Activated CD4-positive, alpha-beta T cell treated with anti-CD3 and anti-CD28 coated beads, Interleukin-2, Interleukin-4, amounts not matched to agents 100 ng/mL and 50 ng/mL, durations not matched to agents 16 hours and 8 hours (primary cell): ENCODE data around the gene TIMM44.
"Not testable (repeated sequence)": the region's sequence is repeated elsewhere in the genome, so short reads cannot be mapped to it uniquely, and the experiment has no call there.

Experiments
- DNase-seq: peaks from one replicate; pipeline ENCODE4 v3.0.0-alpha.2; 2020; ENCODE audit warnings: low spot score

TIMM44 gene

DNA sequence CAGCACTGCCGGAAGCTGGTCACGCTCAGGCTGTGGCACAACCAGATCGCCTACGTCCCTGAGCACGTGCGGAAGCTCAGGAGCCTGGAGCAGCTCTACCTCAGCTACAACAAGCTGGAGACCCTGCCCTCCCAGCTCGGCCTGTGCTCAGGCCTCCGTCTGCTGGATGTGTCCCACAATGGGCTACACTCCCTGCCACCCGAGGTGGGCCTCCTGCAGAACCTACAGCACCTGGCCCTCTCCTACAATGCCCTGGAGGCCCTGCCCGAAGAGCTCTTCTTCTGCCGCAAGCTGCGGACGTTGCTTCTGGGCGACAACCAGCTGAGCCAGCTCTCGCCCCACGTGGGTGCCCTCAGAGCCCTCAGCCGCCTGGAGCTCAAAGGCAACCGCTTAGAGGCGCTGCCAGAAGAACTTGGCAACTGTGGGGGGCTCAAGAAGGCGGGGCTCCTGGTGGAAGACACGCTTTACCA is 43.0 kb downstream of the TIMM44 start:
- no peak for DNase-seq

DNA sequence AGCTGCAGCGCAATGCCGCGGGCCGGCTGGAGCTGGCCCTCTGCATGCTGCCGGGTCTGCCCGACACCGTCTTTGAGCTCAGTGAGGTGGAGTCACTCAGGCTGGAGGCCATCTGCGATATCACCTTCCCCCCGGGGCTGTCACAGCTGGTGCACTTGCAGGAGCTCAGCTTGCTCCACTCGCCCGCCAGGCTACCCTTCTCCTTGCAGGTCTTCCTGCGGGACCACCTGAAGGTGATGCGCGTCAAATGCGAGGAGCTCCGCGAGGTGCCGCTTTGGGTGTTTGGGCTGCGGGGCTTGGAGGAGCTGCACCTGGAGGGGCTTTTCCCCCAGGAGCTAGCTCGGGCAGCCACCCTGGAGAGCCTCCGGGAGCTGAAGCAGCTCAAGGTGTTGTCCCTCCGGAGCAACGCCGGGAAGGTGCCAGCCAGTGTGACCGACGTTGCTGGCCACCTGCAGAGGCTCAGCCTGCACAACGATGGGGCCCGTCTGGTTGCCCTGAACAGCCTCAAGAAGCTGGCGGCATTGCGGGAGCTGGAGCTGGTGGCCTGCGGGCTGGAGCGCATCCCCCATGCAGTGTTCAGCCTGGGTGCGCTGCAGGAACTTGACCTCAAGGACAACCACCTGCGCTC is 43.6 kb downstream of the TIMM44 start:
- no peak for DNase-seq

DNA sequence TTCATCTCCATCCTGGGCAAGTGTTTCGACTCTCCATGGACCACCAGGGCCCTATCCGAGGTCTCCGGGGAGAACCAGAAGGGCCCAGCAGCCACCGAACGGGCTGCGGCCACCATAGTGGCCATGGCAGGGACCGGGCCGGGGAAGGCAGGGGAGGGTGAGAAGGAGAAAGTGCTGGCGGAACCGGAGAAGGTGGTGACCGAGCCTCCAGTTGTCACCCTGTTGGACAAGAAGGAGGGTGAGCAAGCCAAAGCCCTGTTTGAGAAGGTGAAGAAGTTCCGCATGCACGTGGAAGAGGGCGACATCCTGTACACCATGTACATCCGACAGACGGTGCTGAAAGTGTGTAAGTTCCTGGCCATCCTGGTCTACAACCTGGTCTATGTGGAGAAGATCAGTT is 44.5 kb downstream of the TIMM44 start:
- DNase-seq = no peak

DNA sequence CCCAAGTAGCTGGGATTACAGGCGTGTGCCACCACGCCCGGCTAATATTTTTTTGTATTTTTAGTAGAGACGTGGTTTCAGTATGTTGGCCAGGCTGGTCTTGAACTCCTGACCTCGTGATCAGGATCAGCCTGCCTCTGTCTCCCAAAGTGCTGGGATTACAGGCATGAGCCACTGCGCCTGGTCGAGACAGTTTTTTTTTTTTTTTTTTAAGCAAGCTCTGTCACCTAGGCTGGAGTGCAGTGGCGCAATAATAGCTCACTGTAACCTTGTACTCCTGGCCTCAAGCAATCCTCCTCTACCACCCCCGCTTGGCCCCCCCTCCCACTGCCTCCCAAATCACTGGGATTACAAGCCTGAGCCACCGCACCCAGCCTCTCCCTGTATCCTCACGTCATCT is 46.2 kb downstream of the TIMM44 start:
- DNase-seq = no peak

DNA sequence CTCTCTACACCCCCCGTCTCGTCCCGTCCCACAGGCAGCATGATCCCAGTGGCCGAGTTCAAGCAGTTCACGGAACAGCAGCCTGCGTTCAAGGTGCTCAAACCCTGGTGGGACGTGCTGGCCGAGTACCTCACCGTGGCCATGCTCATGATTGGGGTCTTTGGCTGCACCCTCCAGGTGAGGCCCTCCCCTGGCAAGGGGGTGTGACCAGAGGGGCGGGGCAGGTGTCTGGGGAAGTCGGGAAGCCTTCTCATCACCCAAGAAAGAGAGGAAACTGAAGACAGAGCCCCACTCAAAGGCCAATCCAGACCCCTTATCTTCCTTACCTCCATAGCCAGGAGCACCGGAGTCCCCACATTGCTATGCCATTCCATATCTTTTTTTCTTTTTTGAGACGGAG is 47.9 kb downstream of the TIMM44 start:
- no peak for DNase-seq

DNA sequence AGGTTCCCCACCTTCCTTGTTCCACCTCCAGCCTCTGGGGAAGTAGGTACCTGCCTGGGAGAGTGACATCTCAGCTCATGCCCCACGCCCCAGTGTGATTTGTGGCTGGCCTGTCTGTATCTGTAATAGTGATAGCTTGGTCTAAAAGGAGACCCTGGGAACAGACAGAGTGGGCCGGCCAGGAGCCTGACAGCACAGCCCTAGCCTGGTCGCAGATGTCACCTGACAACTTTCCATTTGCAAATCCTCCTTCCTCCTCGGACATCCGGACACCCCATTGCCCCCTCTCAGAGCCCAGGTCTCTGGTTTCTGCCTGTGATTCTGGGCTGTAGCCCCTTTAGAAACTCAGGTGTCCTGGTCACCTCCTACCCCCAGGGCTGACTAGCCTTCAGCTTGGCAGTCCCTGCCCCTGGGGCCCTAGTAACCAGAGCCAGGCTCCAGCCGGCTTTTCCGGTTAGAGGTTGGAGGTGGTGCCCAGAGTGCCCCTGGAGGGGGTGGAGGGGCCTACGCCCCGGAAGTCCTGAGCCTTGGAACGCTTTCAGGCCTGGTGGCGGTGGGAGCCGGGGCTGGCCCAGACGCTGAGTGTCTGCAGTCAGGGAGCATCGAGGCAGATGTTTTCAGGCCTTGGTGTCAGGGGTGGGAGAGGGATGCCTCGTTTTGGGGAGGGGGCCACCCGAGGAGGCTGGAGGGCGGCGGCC is 48.7 kb downstream of the TIMM44 start:
- no peak for DNase-seq

DNA sequence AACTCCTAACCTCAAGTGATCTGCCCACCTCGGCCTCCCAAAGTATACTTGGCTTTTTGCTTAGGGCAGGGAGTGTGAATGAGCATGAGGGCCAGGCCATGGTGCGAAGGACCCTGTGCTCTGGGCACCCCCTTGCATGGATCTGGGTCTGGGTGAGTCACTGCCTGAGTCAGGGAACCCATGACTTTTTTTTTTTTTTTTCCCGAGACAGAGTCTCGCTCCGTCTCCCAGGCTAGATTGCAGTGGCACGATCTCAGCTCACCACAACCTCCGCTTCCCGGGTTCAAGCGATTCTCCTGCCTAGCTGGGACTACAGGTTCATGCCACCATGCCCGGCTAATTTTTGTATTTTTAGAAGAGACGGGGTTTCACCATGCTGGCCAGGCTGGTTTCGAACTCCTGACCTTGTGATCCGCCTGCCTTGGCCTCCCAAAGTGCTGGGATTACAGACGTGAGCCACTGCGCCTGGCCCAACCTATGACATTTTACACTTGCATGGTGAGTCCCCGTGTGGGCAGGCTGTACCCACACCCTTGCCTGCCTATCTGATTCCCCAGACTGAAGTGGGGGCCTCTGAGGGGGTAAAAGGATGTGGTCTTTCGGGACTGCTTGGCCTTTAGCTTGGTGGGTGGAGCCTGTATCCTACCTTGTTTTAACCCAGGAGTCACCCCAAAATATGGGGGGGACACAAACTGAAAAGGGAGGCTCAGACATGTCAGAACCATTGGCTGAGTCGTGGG is 49.9 kb downstream of the TIMM44 start:
- DNase-seq = not testable (repeated sequence)

DNA sequence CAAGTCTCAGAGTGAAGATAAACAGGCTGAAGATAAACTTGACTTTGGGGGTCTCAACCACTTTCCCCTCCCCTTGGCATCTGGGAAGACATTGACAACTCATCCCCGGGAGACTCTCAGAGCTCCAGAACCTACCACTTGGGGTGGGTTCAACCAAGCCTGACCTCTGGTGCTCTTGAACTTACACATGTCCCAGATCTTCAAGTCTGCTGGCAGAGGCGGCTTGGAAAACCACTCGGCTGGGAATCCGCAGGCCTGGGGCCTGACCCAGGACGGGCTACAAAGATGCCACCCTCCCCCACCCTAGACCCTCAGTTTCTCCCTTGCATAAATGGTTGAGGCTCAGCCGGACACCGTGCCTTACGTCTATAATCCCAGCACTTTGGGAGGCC is 54.6 kb downstream of the TIMM44 start:
- no peak for DNase-seq

DNA sequence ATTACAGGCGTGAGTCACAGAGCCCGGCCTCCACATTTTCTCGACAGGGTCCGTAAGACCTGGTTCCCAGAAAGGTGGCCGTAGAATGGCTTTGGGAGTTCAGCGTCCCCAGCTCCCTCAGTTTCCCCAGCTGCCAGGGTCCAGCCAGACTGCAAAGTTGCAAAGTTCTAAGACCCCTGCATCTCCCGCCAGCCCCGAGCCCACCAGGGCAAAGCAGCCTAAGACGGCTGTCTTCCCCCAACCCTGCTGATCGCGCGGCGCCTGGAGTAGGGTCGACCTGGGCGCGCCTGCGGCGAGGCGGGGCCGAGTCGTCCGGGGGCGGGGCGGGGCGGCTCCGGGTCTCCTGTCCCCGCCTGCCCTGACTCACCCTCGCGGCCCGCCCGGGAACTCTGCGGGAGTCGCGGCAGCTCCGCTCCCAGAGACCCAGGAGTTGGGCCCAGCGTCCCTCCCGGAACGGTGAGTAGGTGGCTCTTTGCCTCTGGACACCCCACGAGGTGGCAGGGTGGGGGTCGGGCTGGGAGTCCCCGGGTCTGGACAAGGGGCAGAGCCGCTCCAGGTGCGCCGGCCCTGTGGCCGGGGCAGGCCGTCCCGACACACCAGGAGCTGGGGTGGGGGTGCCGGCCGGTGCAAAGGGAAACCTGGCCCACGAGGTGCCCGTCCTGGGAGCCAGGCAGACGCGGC is 55.2 kb downstream of the TIMM44 start, which contains the start of gene LRRC8E:
Gene LRRC8E, plus strand, starts transcription at position 366 of the 681 bp plus-strand sequence. CDS start 7,094 bp downstream, outside the sequence.
- no peak for DNase-seq

DNA sequence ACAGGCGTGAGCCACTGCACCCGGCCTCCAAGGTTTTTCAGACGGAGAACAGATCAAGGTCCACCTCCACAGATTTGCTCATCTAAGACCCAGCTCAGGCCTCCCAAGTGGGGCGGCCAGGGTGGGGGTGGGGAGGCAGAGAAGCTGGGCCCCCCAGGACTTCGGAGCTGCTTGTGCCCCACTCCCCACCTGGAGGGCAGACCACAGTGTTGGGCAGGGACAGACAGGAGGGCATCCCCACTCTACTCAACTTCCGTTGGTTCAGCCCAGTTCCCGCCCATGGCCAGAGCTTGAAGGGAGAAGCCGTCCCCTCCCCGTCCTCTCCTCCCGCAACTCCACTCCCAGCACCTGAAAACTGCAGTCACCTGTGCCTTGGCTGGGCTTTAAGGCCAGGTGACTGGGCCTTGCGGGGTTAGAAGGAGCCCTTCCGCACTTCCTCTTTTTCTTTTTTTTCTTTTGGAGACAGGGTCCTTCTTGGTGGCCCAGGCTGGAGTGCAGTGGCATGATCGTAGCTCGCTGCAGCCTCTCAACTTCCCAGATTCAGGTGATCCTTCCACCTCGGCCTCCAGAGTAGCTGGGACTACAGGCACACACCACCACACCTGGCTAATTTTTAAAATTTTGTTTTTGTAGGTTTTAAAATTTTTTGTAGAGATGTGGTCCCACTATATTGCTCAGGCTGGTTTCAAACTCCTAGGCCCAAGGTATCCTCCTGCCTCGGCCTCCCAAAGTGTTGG is 55.9 kb downstream of the TIMM44 start:
- DNase-seq = no peak

DNA sequence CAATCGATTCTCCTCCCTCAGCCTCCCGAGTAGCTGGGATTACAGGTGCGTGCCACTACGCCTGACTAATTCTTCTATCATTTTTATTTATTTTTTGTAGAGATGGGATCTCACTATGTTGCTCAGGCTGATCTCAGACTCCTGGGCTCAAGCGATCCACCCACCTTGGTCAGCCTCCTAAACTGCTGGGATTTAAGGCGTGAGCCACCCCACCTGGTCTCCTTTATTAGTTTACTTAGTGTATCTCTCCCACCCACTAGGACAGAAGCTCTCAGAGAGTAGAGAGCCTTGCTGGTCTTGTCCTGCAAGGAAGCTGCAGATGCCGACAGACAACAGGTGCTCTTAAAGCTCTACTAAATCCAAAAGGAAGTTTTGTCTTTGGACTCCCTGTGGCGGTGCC is 57.6 kb downstream of the TIMM44 start:
- DNase-seq = no peak

DNA sequence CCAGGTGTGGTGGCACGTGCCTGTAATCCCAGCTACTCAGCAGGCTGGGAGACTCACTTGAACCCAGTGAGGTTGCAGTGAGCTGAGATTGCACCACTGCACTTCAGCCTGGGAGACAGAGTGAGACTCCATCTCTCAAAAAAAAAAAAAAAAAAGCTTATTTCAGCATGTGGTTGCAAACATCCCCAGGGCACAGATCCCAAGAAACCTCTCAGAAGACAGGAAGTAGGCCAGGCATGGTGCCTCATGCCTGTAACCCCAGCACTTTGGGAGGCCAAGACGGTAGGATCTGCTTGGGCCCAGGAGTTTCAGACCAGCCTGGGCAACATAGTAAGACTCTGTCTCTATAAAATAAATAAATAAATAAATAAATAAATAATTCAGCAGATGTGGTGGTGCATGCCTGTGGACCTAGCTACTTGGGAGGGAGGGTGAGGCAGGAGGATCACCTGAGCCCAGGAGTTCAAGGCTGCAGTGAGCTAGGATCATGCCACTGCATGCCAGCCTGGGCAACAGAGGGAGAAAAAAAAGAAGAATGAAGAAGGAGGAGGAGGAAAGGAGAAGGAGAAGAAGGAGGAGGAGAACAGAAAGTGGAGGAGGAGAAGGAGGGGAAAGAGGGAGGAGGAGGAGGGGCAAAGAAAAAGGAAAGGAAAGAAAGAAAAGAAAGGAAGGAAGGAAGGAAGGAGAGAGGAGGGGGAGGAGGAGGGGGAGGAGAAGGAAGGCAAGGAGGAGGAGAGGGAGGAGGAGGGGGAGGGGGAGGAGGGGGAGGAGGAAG is 59.5 kb downstream of the TIMM44 start:
- no peak for DNase-seq

DNA sequence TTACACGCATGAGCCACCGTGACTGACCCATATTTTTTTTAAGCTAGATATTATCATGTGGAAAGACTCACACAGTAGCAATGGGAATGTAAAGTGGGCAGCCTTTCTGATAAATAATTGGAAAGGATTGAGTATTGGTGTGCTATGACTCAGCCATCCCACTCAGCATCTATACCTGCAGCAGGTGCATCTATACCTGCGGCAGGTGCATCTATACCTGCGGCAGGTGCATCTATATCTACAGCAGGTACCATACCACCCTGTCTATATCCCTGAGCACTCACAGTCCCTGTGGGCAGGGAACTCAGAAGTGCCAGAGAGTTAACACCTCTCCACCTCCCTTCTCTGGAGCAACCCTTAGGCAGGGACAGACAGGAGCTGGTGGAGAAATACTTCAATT is 60.4 kb downstream of the TIMM44 start:
- DNase-seq = no peak

DNA sequence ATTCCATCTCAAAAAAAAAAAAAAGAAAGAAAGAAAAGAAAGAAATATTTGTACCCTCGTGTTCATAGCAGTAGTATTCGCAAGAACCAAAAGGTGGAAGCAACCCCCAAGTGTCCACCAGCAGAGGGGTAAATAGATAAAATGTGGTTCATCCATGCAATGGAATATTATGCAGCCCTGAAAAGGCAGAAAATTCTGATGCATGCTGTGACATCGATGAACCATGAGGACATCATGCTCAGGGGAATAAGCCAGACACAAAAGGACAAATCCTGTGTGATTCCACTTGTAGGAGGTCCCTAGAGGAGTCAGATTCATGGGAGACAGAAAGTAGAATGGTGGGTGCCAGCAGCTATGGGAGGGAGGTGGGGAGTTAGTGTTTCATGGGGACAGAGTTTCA is 61.6 kb downstream of the TIMM44 start:
- DNase-seq = no peak

DNA sequence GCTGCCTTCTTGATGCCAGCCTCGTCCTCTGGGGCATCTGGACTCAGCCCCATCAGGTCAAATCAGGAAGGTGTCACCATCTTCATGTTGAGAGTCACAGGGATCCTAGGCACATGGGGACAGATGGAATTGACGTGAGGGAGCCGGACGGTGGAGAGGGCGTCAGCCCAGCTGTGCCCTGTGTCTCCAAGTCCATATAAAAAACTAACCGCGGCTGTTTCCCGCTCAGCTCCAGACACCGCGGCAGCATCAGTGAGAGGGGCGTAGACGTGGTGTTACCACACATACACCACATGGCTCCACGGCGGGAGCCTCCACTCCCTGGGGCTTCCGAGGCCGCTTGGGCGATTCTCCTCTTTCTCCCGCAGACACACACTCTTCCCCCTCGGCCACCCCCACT is 63.6 kb downstream of the TIMM44 start:
- DNase-seq = no peak

DNA sequence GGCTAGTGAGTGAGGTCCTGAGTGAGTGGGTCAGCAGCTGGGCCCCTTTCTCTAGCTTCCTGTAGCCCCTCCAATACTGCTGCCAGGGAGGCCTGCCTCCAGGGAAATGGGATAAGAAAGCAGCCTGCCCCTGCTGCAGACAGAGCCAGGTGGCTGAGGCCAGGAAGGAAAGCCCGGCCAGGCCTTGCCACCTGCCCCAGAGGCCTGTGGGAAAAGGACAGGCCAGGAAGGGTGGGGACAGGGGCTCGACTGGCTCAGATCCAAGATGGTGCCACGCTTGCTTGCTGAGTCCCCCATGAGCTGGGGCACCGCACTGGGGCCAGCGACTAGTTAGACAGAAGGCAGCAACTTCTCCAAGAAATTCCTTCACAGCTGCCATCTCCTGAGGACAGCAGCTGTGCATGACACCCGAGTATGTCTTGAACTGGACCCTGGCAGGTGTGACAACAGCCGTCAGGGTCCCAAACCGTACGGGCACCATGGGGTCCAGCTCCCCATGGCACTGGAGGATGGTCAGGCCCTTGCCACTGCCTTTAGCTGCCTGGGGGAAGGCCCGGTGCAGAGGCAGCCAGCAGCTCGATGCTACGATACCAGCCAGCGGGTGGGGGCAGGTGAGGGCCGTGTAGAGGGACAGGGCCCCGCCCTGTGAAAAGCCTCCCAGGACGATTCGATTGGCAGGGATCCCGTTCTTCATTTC is 64.2 kb downstream of the TIMM44 start:
- no peak for DNase-seq

DNA sequence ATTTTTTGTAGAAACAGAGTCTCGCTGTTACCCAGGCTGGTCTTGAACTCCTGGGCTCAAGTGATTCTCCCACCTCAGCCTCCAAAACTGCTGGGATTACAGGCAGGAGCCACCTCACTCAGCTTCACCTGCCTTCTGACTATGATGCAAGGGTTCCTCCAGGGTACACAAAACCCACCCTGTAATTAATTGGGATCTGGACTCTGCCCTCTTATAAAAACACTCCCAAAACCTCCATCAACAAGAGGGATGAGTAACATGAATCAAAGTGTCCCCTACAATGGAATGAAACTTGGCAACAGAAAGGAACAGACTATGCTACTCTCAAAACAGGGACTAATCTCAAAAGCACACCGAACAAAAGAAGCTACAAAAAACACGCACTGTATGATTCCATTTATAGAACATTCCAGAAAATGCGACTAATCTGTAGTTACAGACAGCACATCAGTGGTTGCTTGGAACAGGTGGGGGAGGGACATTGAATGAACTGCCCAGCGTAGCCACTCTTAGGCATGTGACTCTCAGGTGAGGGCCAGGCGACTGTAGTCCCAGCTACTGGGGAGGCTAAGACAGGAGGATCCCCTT is 66.1 kb downstream of the TIMM44 start:
- DNase-seq = no peak
